DMS153 (cell line): Measurements from ENCODE around the gene SPIRE1.

Source experiments
- DNase-seq: peaks from one replicate; lab custom pipeline; 2025; lab: John Stamatoyannopoulos, UW

The SPIRE1 gene

DNA sequence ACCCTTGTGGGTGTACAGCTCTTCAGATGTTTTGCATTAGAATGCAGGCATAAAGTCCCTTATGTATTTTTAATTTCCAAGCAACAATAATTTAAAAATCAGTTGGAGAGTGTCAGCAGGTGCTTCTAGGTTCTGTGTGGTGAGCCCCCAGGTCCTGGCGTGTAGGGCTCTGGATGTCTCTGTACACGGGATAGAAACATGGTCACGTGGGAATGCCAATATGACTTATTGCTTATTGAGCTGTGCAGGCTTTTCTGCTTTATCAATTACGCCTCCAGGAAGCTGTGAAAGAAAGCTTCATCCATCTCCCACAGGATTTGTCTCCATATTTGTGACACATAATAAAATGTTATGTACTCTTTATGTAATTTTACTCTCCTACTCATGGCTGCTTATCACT, 212.4 kb downstream of the SPIRE1 start:
- DNase-seq: no peak

DNA sequence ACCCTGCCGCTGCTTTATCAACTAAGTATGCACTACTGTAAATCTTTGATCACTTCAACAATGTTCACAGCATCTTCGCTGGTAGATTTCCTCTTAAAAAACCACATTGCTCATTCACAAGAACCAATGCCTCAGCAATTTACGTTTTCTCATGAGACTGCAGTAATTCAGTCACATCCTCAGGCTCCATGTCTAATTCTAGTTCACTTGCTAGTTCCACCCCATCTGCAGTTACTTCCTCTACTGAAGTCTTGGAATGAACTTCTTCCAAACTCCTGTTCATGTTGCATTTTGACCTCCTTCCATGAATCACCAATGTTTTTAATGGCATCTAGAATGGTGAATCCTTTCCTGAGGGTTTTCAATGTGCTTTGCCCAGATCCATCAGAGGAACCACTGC, 214.4 kb downstream of the SPIRE1 start:
- no peak for DNase-seq

DNA sequence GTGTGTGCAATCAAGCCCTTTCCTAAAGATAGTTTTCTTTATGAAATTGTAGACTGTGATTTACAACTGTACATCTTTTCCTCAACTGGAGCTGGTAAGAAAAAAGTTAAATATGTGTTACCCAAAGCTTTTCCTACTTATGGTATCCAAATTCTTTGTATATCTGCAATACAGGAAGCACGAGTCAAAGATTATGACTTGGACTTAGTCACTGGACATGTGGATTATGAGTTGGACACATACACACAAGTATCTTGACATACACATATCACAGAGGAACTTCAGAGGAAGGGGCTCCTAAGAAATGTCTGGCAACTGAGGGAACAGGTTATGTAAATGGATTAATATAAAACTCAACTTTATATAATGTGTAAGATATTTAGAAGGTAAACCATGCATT, 215.0 kb downstream of the SPIRE1 start:
- no peak for DNase-seq

DNA sequence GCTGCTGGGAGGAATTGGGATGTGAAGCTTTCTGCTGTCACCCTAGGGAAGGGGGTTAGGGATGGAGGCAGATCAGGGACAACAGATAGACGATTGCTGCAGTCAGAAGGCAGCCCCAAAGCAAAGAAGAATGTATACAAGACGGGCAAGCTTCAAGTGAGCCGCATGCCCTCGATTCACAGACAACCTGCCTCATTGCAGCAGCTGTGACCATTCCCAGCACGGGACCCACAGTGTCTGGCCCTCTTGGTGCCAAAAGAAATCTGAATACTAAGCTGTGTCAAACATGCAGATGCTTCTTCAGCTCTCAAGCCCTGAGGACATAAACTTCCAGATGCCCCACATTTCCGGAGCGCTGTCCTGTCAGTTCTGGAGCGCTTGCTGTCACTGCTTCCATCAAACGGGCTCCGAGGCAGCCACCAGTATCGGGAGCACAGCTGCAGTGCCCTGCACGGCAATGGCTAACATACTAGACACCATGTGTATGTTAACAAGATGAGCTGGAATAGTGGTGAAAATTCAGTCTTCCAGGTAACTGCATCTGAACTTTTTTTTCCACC, 216.4 kb downstream of the SPIRE1 start:
- no peak for DNase-seq

DNA sequence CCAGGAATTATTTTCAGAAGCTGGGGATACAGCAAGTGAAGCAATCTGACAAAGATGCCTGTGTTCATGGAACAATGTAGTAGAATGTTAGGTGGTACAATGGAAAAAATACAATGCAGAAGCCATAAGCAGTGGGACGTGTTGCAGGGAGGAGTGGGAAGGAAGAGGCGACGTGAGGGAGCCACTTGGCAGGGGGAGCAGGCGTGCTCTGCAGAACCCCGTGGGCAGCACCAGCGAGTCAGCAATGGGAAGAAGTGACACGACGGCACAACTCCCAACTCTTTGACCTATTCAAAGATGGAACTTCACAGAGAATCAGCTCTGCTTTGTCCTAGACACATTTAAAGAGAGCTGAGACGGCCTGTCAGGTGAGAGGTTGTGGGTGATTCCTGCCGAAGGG, 219.7 kb downstream of the SPIRE1 start:
- DNase-seq: no peak

DNA sequence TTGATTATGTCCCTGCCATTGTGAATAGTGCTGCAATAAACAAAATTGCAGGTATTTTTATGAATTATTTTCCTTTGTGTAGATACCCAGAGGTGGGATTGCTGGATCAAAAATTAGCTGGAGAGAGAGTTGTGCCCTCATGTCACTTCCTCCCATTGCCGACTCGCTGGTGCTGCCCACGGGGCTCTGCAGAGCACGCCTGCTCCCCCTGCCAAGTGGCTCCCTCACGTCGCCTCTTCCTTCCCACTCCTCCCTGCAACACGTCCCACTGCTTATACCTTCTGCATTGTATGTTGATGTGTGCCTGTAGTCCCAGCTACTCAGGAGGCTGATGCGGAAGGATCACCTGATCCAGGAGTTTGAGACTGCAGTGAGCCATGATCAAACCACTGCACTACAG, 222.0 kb downstream of the SPIRE1 start:
- no peak for DNase-seq

DNA sequence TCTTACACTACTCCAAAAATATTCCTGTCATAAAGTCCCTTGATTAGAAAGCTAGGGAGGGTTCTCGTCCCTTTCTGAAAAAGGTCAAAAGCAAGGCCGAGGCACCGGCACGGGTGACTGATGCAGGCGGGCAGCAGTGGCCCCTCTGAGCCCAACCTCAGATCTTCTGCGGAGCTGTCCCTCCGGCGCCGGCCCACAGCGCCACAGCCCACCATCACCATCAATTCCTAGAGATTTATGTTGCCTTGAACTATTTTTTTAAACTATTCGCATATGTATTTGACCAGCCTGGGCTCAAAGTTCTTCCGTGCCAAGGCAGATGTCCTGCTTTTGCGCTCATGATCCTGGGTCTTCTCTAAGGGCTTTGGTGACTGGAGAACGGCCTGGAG, 223.4 kb downstream of the SPIRE1 start:
- no peak for DNase-seq

DNA sequence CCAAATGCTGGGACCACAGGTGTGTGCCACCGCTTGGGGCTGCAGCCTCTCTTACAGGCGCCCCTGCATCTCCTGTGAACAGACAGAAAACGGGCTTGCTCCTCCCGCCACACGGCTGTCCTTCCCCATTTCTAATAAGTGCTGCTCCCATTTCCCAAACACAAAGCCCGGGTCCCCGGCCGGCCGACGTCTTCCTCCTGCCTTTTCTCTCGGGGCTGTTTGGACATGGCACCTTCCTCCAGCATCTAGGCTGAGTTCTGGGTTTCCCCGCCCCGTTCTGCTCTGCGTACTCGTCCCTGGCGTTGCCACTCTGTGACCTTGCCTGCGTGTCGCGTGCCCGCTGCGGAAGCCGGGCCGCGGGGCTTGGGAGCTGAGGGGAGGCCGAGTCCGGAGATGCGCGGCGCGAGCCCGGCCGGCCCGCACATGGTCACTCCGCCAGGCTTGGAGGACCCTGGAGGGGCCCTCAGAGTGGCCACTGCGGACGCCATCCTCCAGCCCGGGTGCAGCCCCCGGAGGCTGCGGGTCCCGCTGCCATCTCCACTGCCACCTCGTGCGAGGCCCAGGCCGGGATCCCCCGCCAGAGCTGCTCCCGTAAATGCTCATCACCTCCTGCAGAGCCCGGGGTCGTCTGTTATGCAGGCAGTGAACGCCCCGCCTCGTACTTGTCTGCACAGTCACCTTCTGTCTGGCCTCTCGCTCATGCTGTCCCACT, 223.9 kb downstream of the SPIRE1 start:
- DNase-seq: no peak

DNA sequence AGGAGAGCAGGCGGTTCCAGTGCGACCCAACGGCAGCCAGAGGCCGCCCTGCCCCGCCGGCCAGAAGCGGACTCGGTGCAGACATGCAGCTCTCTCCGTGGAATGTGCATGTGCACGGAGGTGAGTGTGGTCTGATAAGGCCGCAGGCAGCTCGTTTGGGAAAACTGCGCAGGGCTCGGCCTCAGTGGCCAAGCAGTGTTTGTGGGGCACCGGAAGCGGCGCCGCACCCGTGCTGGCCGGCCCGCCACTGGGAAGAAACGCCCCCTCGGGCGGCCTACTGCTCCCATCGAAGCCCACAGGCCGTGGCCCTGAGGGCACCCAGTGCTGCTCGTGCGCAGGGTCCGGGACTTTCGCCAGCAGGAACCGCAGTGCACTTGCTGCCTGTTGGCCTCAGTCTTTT, 225.0 kb downstream of the SPIRE1 start:
- no peak for DNase-seq

DNA sequence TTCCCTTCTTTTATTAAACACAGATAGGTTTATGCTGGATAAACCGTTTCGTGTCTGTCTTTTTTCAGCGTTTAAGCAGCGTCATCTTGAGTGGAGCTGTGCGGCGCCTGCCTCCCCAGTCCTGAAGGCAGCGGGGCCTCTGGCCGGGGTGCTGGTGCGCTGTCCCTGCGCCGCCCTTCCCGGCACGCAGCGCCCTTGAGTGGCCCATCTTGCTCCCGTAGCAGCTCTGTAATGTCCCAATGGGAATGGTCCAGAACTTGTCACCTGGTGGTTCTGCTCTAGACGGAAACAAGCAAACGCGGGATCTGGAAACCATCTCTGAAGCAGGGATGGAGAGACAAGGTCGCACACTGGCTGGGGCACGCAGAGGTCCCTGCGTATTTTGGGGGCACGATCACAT, 225.7 kb downstream of the SPIRE1 start:
- DNase-seq: no peak

DNA sequence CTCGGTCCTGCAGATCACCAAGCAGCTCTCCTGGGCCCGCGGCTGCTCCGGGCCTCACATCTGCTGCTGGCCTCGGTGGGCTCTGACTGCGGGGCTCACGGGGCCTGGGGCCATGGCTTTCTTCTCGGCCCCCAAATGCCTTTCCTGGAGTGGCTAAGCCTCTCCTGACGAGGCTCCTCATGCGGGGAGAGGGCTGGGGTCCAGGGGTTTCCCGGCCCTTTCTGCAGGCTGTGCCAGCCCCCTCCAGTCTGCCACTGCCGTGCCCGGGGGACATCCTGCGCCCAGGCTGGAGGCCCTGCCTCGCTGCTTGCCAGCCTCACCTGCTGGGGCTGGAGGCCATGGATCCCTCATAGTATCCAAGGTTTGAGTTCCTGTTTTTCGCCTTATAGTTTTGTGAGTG, 226.3 kb downstream of the SPIRE1 start:
- DNase-seq: no peak

DNA sequence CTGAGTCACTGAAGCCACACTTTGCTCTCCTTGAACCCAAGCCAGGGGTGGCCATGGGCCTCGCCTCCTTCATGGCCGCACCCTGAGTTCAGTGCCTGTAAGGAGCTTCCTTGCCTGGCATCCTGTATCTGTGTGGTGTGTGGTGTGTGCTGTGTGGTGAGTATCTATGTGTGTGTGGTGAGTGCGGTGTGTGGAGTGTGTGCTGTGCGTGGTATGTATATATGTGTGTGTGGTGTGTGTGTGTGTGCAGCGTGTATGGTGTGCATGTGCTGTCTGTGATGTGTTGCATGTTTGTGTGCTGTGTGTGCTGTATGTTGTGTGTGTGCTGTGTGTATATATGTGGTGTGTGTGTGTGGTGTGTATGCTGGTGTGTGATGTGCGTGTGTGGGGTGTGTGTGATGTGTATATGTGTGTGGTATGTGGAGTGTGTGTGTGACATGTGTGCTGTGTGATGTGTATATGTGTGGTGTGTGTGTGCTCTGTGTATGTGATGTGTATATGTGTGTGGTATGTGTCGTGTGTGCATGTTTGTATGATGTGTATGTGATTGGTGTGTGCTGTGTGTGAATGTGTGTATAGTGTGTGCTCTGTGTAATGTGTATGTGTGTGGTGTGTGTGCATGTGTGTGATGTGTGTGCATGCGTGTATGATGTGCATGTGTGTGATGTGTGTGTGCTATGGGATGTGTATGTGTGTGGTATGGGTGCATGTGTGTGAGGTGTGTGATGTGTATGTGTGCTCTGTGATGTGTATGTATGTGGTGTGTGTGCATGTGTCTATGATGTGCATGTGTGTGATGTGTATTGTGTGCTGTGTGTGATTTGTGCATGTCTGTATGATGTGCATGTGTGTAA, 227.5 kb downstream of the SPIRE1 start:
- DNase-seq: no peak

DNA sequence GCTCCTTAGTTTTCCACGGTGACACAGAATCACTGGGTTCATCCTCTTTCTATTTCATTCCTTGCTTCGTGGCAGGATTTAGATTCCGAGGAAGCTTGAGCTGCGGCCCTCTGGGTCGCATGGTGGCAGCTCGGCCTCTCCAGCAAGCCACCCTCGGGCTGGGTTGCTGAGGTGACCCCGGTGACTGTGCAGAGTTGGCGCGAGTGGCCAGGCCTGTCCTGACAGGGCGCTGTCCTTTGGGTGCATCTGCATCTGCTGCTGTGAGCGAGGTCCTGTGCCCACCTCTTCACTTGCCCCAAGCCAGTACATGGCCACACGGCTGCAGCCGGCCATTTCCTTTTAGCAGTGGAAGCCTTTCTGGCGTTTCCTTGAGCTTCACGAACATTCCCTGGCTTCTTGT, 228.4 kb downstream of the SPIRE1 start:
- DNase-seq: no peak

DNA sequence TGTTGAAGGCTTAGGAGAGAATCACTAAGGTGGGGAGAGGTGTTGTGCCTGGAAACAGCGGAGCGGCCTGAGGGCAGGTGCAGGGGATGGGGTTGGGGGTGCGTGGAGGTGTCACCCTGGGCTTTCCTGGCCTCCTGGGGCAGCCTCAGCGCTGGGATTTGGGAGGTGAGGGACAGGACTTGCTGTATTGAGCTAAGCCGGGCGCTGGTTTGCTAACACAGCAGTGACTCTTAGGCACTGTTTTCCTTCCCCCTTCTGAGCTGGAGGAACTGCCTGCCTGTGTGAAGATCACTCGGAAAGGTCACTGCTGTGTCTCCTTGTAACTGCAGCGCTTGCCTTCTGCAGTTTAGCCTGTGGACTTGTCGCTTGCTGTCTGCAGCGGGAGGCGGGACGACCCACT, 229.0 kb downstream of the SPIRE1 start:
- no peak for DNase-seq

DNA sequence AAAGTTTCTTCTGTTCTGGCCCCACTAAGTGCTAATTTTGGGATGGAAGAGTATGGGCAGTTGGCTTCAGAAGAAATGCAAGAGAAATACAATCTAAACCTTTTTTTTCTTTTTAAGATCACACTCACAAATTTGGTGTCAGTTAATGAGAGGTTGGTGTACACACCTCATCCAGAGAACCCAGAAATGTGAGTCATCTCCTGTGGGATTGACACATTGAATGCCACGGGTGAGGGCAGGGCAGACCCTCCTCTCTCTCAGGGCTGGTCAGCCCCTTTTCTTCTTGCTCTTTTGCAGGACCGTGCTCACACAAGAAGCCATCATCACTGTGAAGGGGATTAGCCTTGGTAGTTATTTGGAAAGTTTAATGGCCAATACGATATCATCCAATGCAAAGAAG, 231.0 kb downstream of the SPIRE1 start:
- DNase-seq: no peak

DNA sequence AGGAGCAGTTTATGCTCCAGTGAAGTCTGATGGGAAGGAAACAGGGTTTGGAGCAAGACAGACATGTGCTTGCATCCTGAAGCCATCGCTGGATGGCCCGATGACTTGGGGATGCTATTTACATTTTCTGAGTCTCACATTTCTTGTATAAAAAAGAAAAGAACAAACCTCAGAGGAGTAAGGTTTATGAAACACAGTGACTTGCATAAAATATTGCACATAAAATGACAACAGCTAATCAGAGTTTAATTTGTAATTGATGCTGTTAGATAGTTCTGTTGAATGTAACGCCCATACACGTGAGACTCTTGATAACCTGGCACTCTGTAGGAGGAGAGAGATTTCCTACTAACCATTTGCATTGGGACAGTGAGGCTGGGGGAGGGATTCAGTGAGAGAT, 233.7 kb downstream of the SPIRE1 start:
- no peak for DNase-seq

DNA sequence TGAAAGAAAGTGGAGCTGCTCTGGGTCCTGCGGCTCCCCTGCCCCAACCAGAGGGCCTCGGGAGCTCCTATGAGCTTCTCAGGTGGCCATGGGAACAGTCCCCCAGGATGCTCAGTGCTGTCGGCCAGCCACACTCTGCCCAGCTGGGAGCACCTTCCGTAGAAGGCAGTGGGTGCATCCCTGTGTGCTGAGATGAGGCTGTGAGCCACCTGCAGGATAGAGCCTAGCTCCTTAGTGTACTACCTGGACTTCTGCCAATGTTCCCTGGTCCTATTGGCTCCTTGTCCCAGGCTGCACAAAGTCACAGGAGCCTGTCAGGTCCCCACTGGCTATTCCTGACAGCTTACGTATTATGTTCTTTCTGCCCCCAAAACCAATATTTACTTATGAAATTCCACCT, 234.1 kb downstream of the SPIRE1 start:
- DNase-seq: no peak

DNA sequence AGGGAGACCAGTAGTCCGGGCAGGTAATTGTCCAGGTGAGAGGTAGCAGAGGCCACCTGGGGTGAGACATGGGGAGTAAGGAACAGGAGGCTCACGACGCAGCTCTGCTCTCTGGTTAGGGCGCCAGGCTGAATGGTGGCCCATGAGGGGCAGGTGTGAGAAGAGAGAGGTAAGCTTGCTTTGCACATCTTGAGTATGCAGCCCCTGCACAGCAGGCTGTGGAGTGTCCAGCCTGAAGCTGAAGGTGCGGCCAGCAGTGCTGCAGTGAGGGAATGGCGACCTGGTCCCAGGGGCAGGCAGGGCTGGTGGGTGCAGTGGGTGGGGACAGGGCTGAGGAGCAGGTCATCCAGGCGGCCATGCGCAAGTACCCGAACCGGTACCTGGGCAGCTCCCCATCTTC, 234.5 kb downstream of the SPIRE1 start:
- DNase-seq: no peak

DNA sequence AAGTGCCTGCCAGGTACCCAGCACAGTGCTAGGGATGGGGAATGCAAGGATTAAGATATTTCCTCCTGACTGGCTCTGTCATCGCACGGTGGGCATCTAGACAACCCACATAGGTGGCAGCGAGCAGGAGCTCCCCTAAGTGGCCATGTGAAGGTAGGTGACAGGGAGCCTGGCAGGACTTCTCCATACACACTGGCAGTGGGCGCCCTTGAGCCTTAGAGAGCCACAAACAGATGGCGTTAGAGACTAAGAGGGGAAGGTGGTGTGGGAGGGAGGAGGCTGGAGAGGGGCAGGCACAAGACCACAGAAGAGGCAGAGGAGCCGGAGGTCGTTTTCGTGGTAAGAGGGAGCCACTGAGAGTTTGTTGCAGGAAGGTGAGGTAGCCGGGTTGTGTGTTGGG, 235.0 kb downstream of the SPIRE1 start:
- DNase-seq: no peak

DNA sequence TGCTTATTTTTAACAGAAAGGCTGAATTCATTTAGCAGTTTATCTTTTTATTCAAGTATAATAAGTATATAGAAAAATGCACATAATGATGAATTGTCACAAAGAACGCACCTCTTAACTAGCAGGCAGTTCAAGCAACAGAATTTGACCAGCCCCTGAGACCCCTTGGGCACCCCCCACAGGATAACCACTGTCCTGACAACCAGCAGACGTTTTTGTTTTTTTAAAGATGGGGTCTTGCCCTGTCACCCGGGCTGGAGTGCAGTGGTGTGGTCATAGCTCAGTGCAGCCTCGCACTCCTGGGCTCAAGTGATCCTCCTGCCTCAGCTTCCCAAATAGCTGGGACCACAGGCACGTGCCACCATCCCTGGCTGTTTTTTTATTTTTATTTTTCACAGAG, 236.2 kb downstream of the SPIRE1 start:
- no peak for DNase-seq

DNA sequence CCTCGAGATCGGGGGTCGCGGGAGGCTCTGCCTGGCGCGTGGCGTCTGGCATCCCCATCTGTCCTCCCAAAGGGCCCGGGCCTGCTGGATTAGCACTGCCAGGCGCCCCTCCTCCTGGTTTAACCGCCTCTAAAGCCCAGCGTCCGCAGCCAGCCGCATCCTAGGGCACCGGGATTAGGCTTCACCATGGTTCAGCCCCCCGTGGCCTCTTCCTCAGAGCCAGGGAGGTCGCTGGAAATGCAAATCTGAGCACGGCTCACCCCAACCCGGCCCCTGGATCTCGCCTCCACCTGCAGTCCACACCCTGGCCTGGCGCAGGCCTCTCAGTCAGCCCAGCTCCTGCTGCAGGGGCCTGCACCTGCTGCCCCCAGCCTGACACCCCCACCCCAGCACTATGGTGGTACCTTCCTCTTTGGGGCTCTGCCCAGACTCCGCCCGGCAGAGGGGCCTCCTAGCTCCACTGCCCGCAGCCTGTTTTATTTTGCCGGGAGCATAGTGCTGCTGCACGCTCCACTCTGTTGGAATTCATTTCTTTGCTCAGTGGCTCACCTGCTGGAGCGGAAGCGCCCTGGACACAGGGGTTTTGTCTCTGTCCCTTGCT, 237.0 kb downstream of the SPIRE1 start:
- no peak for DNase-seq

DNA sequence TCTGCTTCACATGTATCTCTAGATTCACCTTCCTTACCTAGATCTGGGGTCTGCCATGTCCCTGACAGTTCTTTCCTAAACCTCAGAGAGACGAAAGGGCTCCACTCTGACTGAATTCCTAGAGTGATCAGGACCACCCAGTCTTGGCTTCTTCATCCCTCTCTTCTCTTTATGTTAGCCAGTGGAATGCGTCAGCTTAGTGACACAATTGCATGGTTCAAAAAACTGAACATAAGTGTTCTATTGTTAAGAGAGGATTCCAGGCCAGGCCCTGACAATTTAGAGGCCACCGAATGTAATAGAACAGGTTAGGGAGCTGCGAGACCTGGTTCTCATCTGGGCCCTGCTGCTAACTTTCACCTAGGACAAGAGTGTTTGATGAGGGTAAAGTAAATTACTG, 240.2 kb downstream of the SPIRE1 start:
- no peak for DNase-seq

DNA sequence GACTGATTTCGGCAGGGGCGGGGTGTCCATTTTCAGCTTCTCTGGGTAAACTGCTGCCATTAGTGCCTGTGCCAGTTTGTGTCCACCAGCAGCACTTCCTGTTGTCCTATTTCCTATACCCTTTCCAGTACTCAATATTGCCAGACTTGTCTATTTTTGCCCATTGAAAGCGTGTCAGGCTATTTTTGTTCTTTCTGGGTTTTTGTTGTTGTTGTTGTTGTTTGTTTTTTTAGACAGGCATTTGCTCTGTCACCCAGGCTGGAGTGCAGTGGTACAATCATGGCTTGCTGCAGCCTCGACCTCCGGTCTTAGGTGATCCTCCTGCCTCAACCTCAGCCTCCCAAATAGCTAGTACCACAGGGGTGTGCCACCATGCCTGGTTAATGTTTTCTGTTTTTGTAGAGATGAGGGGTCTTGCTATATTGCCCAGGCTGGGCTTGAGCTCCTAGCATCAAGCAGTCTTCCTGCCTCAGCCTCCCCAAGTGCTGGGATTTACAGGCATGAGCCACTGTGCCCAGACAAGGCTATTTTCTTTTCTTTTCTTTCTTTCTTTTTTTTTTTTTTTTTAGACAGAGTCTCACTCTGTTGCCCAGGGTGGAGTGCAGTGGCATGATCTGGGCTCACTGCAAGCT, 241.7 kb downstream of the SPIRE1 start:
- no peak for DNase-seq
